Measurements from ENCODE around the gene RNF8. TPM values are rescaled to one million over a fixed set of nuclear protein-coding genes. Genes with fewer than 3 reads are reported as not detected.

The RNF8 gene
- total and polyA plus RNA-seq, 10 of the 15 experiments (the other 5 are each of a cell fraction or from before 2014, with no cell fraction given): 7.8 to 30.2 (median 23.3) TPM

DNA sequence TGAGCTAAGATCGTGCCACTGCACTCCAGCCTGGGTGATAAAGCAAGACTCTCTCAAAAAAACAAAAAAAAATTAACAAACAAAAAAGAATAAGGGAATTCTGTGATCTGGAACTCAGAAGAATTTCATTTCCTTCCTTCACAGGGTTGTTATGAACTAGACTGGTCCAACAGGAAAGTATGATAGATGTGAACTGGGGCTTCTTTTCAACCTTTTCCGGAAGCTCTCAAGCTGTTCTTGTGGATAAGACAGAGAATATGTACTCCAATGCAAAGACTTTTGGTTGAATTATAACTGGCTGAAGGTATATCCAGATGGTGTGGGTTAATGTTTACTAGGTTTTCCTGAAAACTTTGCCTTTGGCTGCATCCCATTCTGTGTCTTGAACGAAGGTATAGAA, 5.3 kb downstream of the RNF8 start:
- Histone ChIP-seq H3K4me2 (ENCODE audit: control insufficient read depth, insufficient read depth) (no peak overlapping the region), H3K27me3 (replicated peaks in 1 of 2; ENCODE audit: control insufficient read depth in 2 of 2, insufficient read depth in 2 of 2, low read length in 1 of 2) (no peaks in the 10 kb centered on the region), H3K4me1 (ENCODE audit: control insufficient read depth, insufficient read depth, low read length) (peaks cover 3% of the 10 kb centered on the region; the same call in 1 of the 2 replicates), H3K9ac (ENCODE audit: control insufficient read depth, insufficient read depth, low read length) (no peak overlapping the region), H3K79me2 (ENCODE audit: control insufficient read depth, insufficient read depth, low read length) (peaks cover 25% of the 10 kb centered on the region), H3K4me3 (no peak overlapping the region), H3K27ac (ENCODE audit: control insufficient read depth, insufficient read depth) (no peak overlapping the region), H3K36me3 (ENCODE audit: control insufficient read depth in 2 of 2, insufficient read depth in 2 of 2, low read length in 1 of 2) (peaks cover 2 to 6% of the 10 kb centered on the region in 2 experiments; a peak in 2 of 4 replicates), H3K9me3 (replicated peaks; ENCODE audit: control insufficient read depth, insufficient read depth, low read length) (no peaks in the 10 kb centered on the region), H4K20me1 (ENCODE audit: control insufficient read depth, insufficient read depth) (no peaks in the 10 kb centered on the region), H2AFZ (ENCODE audit: control insufficient read depth, low read depth, low read length) (no peak overlapping the region)
- BruUV-seq (replicated peaks): no TSS peak
- in situ Hi-C loops (cut with MboI) (no loop called here), intact Hi-C loops (cut with micrococcal nuclease; ENCODE audit: unreplicated experiment) (no loop called here)
- DNase-seq (ENCODE audit: low read depth, low spot score) (no peak), ATAC-seq (no peak), FAIRE-seq (no peak)
- CTCF ChIA-PET: interaction anchor here (1.2 kb wide), 1 partner anchor 33 kb away, joined by 4 read pairs; no protein-coding TSS in a partner anchor
- POLR2A ChIA-PET: no interaction called here
- 95% methylated on average over 3 of the region's 3 CpGs for WGBS (ENCODE audit: insufficient coverage, insufficient replicate concordance, low lambda C conversion rate, missing lambda C conversion rate)
- SMC1A ChIA-PET (ENCODE audit: uncharacterized antibody, unreplicated experiment): interaction anchor here (1.1 to 1.5 kb wide), 2 partner anchors 8 to 112 kb away, joined by 3 to 5 read pairs; no protein-coding TSS in a partner anchor
- RAD21 ChIA-PET (ENCODE audit: unreplicated experiment): no interaction called here
- TF ChIP-seq, protein P1, sequence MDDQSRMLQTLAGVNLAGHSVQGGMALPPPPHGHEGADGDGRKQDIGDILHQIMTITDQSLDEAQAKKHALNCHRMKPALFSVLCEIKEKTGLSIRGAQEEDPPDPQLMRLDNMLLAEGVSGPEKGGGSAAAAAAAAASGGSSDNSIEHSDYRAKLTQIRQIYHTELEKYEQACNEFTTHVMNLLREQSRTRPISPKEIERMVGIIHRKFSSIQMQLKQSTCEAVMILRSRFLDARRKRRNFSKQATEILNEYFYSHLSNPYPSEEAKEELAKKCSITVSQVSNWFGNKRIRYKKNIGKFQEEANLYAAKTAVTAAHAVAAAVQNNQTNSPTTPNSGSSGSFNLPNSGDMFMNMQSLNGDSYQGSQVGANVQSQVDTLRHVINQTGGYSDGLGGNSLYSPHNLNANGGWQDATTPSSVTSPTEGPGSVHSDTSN (IDR thresholded peaks at IDR 0.05; ENCODE audit: insufficient replicate concordance, low read depth, low read length): no peak
- TF ChIP-seq RB1 (IDR thresholded peaks at IDR 0.05; ENCODE audit: borderline replicate concordance): no peak
- no peak for TF ChIP-seq FOS (IDR thresholded peaks at IDR 0.05; ENCODE audit: borderline replicate concordance, extremely low read depth, insufficient read length)
- no peak for TF ChIP-seq SMARCA5 (IDR thresholded peaks at IDR 0.05)
- TF ChIP-seq SIN3A (IDR thresholded peaks at IDR 0.05; ENCODE audit: low read depth, low read length): no peak
- TF ChIP-seq SMAD5 (IDR thresholded peaks at IDR 0.05; ENCODE audit: low read depth): no peak
- no peak for TF ChIP-seq TAF1 (IDR thresholded peaks at IDR 0.05; ENCODE audit: borderline replicate concordance, low read depth, low read length)
- TF ChIP-seq, protein P2, sequence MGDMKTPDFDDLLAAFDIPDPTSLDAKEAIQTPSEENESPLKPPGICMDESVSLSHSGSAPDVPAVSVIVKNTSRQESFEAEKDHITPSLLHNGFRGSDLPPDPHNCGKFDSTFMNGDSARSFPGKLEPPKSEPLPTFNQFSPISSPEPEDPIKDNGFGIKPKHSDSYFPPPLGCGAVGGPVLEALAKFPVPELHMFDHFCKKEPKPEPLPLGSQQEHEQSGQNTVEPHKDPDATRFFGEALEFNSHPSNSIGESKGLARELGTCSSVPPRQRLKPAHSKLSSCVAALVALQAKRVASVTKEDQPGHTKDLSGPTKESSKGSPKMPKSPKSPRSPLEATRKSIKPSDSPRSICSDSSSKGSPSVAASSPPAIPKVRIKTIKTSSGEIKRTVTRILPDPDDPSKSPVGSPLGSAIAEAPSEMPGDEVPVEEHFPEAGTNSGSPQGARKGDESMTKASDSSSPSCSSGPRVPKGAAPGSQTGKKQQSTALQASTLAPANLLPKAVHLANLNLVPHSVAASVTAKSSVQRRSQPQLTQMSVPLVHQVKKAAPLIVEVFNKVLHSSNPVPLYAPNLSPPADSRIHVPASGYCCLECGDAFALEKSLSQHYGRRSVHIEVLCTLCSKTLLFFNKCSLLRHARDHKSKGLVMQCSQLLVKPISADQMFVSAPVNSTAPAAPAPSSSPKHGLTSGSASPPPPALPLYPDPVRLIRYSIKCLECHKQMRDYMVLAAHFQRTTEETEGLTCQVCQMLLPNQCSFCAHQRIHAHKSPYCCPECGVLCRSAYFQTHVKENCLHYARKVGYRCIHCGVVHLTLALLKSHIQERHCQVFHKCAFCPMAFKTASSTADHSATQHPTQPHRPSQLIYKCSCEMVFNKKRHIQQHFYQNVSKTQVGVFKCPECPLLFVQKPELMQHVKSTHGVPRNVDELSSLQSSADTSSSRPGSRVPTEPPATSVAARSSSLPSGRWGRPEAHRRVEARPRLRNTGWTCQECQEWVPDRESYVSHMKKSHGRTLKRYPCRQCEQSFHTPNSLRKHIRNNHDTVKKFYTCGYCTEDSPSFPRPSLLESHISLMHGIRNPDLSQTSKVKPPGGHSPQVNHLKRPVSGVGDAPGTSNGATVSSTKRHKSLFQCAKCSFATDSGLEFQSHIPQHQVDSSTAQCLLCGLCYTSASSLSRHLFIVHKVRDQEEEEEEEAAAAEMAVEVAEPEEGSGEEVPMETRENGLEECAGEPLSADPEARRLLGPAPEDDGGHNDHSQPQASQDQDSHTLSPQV (IDR thresholded peaks at IDR 0.05): no peak
- no peak for TF ChIP-seq EED (IDR thresholded peaks at IDR 0.05; ENCODE audit: low read depth)
- no peak for TF ChIP-seq SIX5 (IDR thresholded peaks at IDR 0.05; ENCODE audit: low read depth, low read length, severe bottlenecking)
- TF ChIP-seq BHLHE40 (IDR thresholded peaks at IDR 0.05; ENCODE audit: borderline replicate concordance in 1 of 2, low read depth in 2 of 2, low read length in 1 of 2): no peak
- TF ChIP-seq, protein P3, sequence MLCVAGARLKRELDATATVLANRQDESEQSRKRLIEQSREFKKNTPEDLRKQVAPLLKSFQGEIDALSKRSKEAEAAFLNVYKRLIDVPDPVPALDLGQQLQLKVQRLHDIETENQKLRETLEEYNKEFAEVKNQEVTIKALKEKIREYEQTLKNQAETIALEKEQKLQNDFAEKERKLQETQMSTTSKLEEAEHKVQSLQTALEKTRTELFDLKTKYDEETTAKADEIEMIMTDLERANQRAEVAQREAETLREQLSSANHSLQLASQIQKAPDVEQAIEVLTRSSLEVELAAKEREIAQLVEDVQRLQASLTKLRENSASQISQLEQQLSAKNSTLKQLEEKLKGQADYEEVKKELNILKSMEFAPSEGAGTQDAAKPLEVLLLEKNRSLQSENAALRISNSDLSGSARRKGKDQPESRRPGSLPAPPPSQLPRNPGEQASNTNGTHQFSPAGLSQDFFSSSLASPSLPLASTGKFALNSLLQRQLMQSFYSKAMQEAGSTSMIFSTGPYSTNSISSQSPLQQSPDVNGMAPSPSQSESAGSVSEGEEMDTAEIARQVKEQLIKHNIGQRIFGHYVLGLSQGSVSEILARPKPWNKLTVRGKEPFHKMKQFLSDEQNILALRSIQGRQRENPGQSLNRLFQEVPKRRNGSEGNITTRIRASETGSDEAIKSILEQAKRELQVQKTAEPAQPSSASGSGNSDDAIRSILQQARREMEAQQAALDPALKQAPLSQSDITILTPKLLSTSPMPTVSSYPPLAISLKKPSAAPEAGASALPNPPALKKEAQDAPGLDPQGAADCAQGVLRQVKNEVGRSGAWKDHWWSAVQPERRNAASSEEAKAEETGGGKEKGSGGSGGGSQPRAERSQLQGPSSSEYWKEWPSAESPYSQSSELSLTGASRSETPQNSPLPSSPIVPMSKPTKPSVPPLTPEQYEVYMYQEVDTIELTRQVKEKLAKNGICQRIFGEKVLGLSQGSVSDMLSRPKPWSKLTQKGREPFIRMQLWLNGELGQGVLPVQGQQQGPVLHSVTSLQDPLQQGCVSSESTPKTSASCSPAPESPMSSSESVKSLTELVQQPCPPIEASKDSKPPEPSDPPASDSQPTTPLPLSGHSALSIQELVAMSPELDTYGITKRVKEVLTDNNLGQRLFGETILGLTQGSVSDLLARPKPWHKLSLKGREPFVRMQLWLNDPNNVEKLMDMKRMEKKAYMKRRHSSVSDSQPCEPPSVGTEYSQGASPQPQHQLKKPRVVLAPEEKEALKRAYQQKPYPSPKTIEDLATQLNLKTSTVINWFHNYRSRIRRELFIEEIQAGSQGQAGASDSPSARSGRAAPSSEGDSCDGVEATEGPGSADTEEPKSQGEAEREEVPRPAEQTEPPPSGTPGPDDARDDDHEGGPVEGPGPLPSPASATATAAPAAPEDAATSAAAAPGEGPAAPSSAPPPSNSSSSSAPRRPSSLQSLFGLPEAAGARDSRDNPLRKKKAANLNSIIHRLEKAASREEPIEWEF (IDR thresholded peaks at IDR 0.05; ENCODE audit: insufficient replicate concordance, low read depth, low read length): no peak
- TF ChIP-seq PAX8 (IDR thresholded peaks at IDR 0.05): no peak
- TF ChIP-seq BCL11A (IDR thresholded peaks at IDR 0.05; ENCODE audit: low read depth, low read length): no peak
- no peak for TF ChIP-seq SUZ12 (IDR thresholded peaks at IDR 0.05; ENCODE audit: unreplicated experiment)

Measured in GM12878 (cell line).